Measurements from ENCODE around the gene PYCARD.
A peak's percentile ranks its signal among the peaks of the same experiment; 100 is the strongest.

PYCARD gene

GRCh38 chr16:31193874-31194273 lies 8.7 kb downstream of the PYCARD start:
- Histone ChIP-seq H3K36me3 (ENCODE audit: low read depth) (peaks cover 85% of the 10 kb centered on the region), H3K9me3 (ENCODE audit: severe bottlenecking) (no peaks in the 10 kb centered on the region), H3K4me1 (ENCODE audit: insufficient read depth, poor library complexity, severe bottlenecking) (no peaks in the 10 kb centered on the region), H3K27me3 (ENCODE audit: insufficient read depth, poor library complexity, severe bottlenecking) (no peaks in the 10 kb centered on the region), H3K27ac (ENCODE audit: poor library complexity, severe bottlenecking) (no peak overlapping the region), H3K4me3 (ENCODE audit: severe bottlenecking) (no peak overlapping the region)
- TF ChIP-seq CTCF (IDR thresholded peaks at IDR 0.05; ENCODE audit: poor library complexity, severe bottlenecking), result no peak
- DNase-seq (ENCODE audit: low spot score), result no peak
- no peak for ATAC-seq (ENCODE audit: low read depth)

GRCh38 chr16:31192856-31193642 lies 9.5 kb downstream of the PYCARD start:
- H3K4me3 ChIP-seq (ENCODE audit: severe bottlenecking), result no peak overlapping the region
- ATAC-seq (ENCODE audit: low read depth) (no peak), DNase-seq (ENCODE audit: low spot score) (no peak)
- no peak overlapping the region for H3K27ac ChIP-seq (ENCODE audit: poor library complexity, severe bottlenecking)
- H3K36me3 ChIP-seq (ENCODE audit: low read depth), result peaks cover 94% of the 10 kb centered on the region
- H3K4me1 ChIP-seq (ENCODE audit: insufficient read depth, poor library complexity, severe bottlenecking), result no peaks in the 10 kb centered on the region
- no peaks in the 10 kb centered on the region for H3K9me3 ChIP-seq (ENCODE audit: severe bottlenecking)
- TF ChIP-seq CTCF (IDR thresholded peaks at IDR 0.05; ENCODE audit: poor library complexity, severe bottlenecking), result no peak
- H3K27me3 ChIP-seq (ENCODE audit: insufficient read depth, poor library complexity, severe bottlenecking), result no peaks in the 10 kb centered on the region

GRCh38 chr16:31191697-31192428 lies 10.7 kb downstream of the PYCARD start:
- DNase-seq (ENCODE audit: low spot score), result no peak
- Histone ChIP-seq H3K27ac (ENCODE audit: poor library complexity, severe bottlenecking) (no peak overlapping the region), H3K36me3 (ENCODE audit: low read depth) (peaks cover 100% of the 10 kb centered on the region), H3K4me1 (ENCODE audit: insufficient read depth, poor library complexity, severe bottlenecking) (no peaks in the 10 kb centered on the region), H3K9me3 (ENCODE audit: severe bottlenecking) (no peaks in the 10 kb centered on the region), H3K27me3 (ENCODE audit: insufficient read depth, poor library complexity, severe bottlenecking) (no peaks in the 10 kb centered on the region), H3K4me3 (ENCODE audit: severe bottlenecking) (no peak overlapping the region)
- no peak for TF ChIP-seq CTCF (IDR thresholded peaks at IDR 0.05; ENCODE audit: poor library complexity, severe bottlenecking)
- no peak for ATAC-seq (ENCODE audit: low read depth)

GRCh38 chr16:31190818-31191444 lies 11.6 kb downstream of the PYCARD start:
- no peaks in the 10 kb centered on the region for H3K4me1 ChIP-seq (ENCODE audit: insufficient read depth, poor library complexity, severe bottlenecking)
- no peak overlapping the region for H3K4me3 ChIP-seq (ENCODE audit: severe bottlenecking)
- no peaks in the 10 kb centered on the region for H3K27me3 ChIP-seq (ENCODE audit: insufficient read depth, poor library complexity, severe bottlenecking)
- H3K27ac ChIP-seq (ENCODE audit: poor library complexity, severe bottlenecking), result no peak overlapping the region
- H3K36me3 ChIP-seq (ENCODE audit: low read depth), result peaks cover 100% of the 10 kb centered on the region
- ATAC-seq (ENCODE audit: low read depth) (no peak), DNase-seq (ENCODE audit: low spot score) (peak; percentile 23)
- no peaks in the 10 kb centered on the region for H3K9me3 ChIP-seq (ENCODE audit: severe bottlenecking)
- no peak for TF ChIP-seq CTCF (IDR thresholded peaks at IDR 0.05; ENCODE audit: poor library complexity, severe bottlenecking)

Measured in RWPE2 (cell line).